ENCODE results near the gene JAK3. TPM values are rescaled to one million over a fixed set of nuclear protein-coding genes. Genes with fewer than 3 reads are reported as not detected.

Gene JAK3
- total RNA-seq, 1 donor, result 1.3 TPM

GRCh38 chr19:17837972-17838371, 9.8 kb downstream of the JAK3 start:
- no peak overlapping the region for H3K4me3 ChIP-seq (ENCODE audit: low read depth, low read length)
- no peak for TF ChIP-seq CTCF (IDR thresholded peaks at IDR 0.05; ENCODE audit: insufficient read depth, low read length)
- DNase-seq (ENCODE audit: low read depth), result no peak

GRCh38 chr19:17836530-17836929, 11.3 kb downstream of the JAK3 start:
- no peak for DNase-seq (ENCODE audit: low read depth)
- no peak for TF ChIP-seq CTCF (IDR thresholded peaks at IDR 0.05; ENCODE audit: insufficient read depth, low read length)
- no peak overlapping the region for H3K4me3 ChIP-seq (ENCODE audit: low read depth, low read length)

- no peak overlapping the region for H3K4me3 ChIP-seq (ENCODE audit: low read depth, low read length)
- DNase-seq (ENCODE audit: low read depth), result no peak
- TF ChIP-seq CTCF (IDR thresholded peaks at IDR 0.05; ENCODE audit: insufficient read depth, low read length), result no peak
Measured at GRCh38 chr19:17835182-17836006, 12.4 kb downstream of the JAK3 start.

- DNase-seq (ENCODE audit: low read depth), result no peak
- H3K4me3 ChIP-seq (ENCODE audit: low read depth, low read length), result no peak overlapping the region
Measured at GRCh38 chr19:17834350-17835181, 13.2 kb downstream of the JAK3 start.

GRCh38 chr19:17832443-17833208, 15.2 kb downstream of the JAK3 start:
- no peak for TF ChIP-seq CTCF (IDR thresholded peaks at IDR 0.05; ENCODE audit: insufficient read depth, low read length)
- no peak overlapping the region for H3K4me3 ChIP-seq (ENCODE audit: low read depth, low read length)
- DNase-seq (ENCODE audit: low read depth), result no peak

More at GRCh38 chr19:17834350-17835181, 13.2 kb downstream of the JAK3 start:
- TF ChIP-seq CTCF (IDR thresholded peaks at IDR 0.05; ENCODE audit: insufficient read depth, low read length), result no peak

GRCh38 chr19:17831419-17831888, 16.3 kb downstream of the JAK3 start:
- no peak overlapping the region for H3K4me3 ChIP-seq (ENCODE audit: low read depth, low read length)
- no peak for TF ChIP-seq CTCF (IDR thresholded peaks at IDR 0.05; ENCODE audit: insufficient read depth, low read length)
- DNase-seq (ENCODE audit: low read depth), result no peak
